ENCODE measurements around the gene NUDT6.

DNA sequence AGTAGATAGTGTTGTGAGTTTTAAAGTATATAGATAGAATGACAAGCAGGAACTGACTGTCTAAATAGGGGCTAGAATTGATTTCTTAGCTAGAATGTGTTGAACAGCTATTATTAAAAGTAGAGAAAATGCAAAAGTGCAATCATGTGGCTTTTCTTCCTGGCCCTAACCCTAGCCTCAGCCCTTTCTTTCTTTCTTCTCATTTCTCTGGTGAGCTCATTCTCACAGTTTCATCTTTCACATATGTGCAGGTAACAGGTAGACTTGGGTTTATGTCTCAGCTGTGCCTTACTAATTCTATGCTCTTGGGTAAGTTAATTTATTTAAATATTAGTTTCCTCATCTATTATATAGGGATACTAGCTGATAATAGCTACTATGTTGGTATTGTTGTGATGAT lies 70.8 kb downstream of the NUDT6 start:
- no peak for TF ChIP-seq EZH2 (IDR thresholded peaks at IDR 0.05; ENCODE audit: borderline replicate concordance, low read depth, low read length, poor library complexity, severe bottlenecking)
- TF ChIP-seq CTCF (conservative IDR thresholded peaks at IDR 0.05; ENCODE audit: low read depth, low read length) = no peak

Measured in A673 (cell line).